ENCODE results near the gene BRD3.
A peak's percentile ranks its signal among the peaks of the same experiment; 100 is the strongest.

The BRD3 gene

DNA sequence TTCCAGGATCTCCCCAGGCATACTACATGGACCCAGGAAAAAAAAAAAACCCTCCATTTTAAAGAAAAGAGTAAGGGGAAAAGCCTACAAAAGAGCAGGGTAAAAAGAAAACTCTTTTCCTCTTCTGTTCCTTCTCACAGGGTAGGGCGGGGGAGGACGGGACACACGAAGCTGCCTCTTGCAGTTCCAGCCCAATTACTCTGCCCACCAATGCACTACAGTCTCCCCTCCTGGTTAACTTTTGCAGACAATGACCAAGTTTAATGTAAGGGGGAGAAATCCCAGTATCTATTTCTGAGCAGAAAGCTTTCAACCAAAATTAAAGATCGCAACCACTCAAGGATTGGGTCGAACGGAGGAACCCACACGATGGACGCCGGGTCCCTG, 1.3 kb downstream of the BRD3 start:
- DNase-seq = peak; percentile 26

DNA sequence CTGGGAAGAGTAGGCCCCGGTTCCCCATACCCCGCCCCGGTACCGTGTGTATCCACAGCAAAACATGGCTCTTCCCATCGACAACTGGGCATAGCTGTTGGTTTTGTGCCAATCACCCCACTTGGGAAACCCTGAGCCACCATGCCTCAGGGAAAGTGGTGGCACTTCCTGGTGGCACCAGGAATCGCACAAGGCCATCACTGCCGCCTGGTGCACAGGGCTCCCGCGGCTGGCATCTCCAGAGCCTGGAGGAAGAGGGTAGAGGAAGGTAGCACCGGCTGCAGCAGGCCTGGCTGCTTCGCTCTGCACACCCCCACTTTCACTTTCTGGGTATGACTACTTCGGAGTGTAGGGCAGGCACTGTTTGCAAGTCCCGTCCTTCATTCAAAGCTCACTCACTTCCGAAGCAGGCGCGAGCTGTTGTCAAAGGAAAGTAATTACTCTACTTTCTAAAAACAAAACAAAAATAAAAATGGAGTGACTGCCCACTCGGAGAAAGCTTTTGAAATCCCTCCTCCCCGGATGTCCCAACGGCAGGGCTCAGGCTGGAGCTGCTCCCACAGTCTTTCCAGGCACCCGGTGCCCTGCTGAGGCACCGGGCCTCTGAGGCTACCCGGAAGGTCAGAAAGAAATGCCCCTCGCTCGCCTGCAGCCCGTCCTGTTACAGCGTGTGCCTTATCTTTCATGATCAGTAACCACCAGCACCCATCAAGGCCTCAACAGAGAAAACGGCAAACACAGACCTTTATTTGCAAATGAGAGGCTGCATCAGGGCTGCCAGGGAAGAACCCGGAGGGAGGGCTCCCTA, 2.0 kb downstream of the BRD3 start:
- peak; percentile 71 for DNase-seq

DNA sequence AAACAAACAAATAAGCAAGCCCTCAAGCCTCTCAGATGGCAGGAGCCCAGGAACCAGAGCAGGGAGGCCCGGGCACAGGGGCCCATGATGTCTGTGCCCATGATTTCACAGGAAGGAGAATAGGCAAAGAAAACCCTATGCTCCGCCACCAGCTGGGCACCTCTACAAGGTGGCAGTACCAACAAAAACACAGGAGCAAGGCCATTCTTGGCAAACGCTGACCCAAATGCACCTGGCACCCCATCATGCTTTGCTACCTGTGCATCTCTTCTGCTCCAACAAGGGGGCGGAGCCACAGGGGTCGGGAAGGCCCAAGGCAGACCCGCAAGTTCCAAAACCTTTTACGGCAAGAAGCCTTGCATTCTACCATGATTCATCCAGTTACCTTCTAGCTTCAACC, 3.1 kb downstream of the BRD3 start:
- no peak for DNase-seq

DNA sequence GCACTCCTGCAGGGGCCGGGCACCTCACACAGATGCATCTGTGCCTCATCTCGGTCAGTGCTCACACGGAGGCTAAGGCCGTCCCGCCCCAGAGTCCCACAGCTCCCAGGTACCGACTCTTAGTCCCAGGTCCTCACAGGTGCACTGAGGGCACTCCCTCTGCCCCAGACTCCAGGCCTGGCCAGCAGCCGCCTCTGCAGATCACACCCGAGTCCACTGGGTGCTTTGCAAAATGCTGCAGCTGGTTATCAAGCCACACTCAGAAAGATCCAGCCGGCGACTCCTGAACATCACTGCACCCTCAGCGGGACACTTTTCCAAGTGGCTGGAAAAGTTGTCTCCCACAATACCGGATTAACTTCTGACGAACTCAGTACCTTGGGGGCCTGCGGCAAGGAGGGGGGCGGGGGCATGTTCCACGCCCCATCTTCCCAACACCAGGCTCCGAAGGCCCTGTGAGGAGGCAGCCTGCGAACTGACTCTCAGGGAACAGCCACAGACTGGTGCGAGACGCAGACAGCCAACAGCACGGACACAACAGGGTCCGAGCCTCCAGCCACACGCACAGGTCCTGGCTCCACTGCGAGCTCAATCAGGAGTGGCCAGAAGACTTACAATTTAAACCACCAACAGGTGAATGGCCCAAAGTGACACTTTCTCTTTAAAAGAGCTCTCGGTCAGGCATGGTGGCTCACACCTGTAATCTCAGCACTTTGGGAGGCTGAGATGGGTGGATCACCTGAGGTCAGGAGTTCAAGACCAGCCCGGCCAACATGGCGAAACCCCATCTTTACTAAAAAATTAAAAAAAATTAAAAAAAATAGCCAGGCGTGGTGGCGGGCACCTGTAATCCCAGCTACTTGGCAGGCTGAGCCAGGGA, 4.0 kb downstream of the BRD3 start:
- DNase-seq = no peak

DNA sequence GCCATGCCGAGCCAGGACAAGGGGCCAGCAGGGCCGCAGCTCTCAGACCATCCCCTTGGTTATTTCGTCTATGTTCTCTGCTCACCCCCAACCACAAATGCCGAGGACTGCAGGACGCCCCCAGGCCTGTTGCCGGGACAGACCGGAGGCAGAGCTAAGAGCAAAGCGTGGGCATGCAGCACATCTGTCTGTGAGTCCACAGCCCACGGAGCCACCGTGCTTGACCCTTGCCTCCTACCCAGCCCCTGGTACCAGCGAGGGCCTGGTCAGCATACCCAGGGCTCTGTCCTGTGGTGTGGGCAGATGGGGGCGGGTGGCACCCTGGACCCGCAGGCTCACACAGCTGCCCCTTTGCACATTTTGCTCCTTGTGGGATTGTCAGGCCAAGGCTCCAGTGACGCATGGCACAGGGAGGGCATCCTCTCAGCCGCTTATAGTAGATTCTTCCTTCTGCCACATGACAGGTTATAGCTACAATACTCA, 4.7 kb downstream of the BRD3 start:
- no peak for DNase-seq

DNA sequence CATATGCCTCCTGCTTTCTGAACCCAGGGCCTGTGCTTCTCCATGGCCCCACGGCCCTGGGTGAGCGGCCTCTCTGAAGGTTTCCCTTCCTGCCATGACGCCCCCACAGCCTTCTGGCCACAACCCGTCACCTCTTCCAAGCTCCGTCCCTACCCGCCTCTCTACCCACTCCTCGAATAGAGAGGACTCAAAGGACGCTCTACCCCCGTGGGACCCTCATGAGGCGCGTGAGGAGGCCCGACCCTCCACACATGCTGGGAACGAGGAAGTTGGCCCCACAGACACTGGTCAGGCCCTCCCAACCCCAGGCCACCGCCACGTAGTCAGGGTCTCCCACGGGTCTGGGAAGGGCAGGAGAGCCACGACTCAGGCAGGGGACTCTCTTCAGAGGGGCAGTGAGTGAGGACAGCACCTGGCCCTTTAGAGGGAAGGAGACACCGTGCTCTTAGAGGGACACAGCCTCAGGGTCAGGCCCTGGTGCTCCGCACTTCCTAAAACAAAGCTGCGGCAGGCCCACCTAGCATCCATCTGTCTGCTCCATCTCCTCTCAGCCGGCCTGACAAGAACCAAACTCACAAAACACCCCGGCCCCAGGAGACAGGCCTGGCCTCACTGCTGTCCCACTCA, 5.3 kb downstream of the BRD3 start:
- DNase-seq = no peak

DNA sequence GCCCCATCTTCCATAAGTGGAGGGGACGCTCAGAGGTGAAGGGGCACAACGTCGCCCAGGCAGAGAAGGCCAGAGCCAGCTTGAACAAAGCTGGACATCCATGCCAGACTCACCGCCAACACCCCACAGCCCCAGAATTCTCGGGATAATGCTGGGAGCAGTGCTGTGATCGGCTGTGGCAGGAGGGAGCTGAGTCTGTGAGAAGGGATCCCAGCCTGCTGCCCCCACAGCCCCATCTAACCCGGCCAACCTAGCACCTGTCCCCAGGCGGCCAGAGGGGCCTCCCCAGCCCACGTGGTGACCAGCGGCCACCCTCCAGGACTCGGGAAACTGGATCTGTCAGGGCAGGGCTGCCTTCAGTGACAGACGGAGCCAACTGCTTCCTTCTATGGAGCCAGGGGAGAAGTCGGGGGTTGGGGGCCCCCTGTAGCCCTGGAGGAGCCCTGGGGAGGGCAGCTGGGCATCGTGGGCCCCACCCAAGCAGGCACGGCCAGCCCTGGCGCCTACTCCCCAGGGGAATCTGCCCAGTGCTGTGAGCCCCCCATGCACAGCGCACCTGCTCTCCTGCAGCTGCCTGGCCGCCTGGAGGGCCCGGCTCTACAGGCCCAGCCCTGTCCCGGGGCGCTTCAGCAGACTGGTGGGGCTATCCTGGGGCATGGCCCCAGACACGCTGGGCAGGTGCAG, 6.0 kb downstream of the BRD3 start:
- no peak for DNase-seq

DNA sequence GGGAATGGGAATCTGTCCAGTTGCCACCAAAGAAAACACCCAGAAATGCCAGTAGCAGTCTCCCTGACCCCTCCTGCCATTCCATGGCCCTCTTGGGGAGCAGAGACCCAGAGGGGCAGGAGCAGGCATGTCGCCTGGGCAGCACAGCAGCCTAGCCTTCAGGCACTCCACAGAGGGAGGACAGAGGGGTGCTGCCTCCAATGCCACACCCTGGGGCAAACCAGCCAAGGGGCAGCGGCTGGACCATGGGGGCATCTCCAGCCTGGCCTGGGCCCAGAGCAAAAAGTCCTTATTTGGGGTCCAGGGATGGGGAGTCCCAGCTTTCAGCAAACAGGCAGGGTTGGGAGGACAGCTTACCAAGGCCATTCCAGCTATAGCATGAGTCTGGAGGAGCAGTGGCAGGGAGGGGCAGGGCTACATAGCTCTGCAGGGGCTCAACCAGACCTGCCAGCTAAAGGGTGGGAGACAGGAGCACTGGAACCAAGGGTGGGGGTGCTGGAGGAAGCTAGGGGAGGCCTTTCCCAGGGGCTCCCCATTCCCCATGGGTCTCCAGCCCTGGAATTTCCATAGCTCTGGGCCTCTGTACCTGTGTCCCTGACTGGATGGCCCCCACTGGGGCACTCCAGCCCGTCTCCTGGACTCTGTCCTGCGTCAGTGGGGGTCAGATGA, 6.7 kb downstream of the BRD3 start:
- no peak for DNase-seq

DNA sequence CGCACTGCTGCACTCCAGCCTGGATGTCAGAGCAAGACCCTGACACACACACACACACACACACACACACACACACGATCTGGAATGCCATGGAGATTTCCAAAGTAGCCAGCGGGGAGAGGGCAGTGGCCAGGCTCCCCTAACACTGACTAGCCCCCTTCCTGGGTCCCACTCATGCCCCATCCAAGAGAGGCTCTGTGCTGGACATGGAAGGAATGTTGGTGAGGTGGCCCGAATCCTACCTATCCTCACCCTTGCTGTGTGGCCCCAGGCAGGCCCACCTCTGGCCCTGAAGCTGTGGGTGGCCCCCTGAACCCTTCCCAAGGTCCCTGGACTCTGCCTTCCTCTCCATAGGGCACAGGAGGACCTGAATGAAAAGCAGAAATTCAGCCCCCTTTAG, 7.3 kb downstream of the BRD3 start:
- DNase-seq = no peak

DNA sequence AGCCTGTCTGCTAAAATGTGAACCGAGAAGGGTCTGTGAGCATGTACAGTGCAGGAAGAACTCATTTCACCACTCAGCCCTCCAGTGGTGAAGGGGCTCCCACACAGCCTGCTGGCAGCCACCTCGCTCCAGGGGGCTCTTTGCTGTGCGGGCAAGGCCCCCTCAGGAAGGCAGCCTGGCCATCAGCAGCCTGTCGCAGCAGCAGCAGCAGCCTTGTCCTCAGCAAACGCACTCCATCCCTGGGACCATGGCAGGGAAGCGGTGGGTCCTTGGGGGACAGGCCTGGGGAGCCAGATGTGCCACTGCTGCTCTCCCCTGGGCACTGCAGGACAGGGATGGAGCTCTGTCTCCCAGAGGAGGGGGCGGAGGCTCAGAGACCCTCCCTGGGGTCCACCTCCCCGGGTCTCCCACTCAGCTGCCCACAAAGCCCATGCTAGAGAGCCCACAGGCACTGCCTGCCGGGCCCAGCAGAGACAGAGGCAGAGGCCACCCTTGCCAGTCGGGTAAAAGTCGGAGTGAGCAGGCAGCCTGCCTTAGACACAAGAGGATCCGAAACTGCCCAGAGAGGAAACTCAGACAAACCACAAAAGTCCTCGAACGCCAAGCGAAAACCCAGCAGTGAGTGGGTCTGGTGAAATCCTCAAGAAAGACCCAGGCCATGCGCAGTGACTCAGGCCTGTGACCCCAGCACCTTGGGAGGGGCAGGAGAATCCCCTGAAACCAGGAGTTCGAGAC, 8.0 kb downstream of the BRD3 start:
- no peak for DNase-seq

DNA sequence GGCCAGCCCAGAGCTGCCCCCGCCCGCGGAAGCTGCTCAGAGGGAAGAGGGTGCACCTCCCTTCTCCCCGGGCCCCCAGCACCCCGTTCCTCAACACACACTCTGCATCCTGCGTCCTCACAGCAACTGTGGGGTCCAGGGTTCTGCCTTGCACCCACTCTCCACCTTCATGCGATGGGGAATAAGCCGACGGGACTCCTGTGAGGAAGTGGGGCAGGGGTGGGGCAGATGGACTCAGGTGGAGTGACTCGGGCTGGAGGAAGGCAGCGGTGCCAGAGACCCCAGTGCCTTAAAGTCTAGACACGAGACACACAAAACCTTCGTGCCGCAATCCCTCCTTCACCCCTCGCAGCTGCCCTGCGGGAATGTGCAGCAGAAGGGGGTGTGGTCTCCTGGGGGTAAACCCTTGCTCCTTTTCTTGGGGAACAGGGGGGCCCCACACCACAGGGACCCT, 8.6 kb downstream of the BRD3 start:
- DNase-seq = no peak

DNA sequence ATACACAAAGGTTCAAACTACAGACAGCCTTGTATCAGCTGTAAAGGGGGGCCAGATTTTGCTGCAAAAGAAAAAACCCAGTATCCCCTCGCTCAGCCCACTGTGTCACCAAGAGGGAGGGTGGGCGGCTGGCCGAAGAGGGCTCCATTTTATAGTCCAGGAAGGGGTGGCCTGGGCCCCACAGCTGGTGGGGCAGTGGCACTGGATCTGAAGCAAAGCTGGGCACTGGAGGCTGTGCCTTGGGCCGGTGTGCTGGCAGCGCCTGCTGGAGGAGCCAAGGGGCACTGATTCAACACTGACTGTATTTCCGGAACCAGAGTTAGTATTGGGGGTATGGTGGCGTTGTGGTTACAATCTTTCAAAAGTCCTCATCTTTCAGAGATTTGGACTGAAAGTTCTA, 9.1 kb downstream of the BRD3 start:
- DNase-seq = peak; percentile 62

DNA sequence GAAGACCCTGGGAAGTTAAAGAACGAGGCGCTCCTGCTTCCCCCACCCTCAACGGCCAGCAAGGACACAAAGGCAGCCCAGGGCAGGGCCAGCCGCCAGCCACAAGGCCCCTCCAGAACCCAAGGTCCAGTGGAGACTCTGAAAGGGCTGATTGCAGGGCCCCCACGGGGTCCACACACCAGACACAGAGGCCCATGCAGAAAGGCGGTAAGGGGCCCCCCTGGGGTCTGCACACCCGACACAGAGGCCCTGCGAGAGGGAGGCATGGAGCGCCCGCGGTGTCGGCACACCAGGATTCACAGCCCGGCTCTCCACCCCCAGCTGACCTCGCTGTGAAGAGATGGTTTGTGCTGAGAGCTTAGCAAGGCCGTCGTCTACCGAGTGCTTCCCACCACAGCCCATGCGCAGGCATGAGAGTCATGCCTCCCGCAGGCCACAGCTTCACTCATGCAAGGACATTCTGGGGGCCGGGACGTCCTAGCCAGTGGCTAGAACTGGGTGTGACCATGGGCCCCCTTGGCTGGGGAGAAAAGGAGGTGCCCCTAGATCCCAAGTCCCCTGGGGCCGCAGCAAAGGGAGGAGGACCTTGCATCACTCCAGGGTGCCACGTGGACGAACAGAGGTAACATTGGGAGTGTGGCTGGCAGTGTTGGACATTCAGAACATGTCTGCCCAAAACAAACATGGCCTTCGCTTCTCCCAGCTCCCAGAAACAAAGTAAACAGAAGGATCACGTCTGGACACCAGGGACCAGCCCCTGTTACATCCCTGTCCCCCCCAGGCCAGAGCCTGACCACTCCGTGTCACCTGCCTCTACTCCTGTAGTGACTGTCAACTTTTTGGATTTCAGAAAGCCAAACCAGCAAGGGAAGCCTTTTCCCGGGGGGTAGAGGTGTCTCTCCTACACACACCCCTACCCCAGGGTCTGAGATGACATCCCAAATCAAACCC, 9.8 kb downstream of the BRD3 start:
- no peak for DNase-seq

DNA sequence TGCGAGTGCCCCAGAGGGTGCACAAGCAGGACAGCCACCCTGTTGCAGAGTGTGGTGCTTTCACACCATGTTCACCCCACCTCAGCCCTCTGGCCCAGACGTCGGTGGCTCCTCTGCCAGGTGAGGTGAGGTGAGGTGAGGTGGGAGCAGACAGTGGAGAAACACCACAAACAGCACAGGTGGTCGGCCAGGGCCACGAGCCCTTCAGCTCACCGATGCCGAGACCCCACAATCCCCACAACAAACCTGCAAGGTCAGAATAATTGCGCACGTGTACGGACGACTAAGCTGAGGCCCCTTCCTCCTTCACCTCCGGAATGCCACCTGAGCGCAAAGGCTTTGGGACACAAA, 10.5 kb downstream of the BRD3 start:
- DNase-seq = no peak

DNA sequence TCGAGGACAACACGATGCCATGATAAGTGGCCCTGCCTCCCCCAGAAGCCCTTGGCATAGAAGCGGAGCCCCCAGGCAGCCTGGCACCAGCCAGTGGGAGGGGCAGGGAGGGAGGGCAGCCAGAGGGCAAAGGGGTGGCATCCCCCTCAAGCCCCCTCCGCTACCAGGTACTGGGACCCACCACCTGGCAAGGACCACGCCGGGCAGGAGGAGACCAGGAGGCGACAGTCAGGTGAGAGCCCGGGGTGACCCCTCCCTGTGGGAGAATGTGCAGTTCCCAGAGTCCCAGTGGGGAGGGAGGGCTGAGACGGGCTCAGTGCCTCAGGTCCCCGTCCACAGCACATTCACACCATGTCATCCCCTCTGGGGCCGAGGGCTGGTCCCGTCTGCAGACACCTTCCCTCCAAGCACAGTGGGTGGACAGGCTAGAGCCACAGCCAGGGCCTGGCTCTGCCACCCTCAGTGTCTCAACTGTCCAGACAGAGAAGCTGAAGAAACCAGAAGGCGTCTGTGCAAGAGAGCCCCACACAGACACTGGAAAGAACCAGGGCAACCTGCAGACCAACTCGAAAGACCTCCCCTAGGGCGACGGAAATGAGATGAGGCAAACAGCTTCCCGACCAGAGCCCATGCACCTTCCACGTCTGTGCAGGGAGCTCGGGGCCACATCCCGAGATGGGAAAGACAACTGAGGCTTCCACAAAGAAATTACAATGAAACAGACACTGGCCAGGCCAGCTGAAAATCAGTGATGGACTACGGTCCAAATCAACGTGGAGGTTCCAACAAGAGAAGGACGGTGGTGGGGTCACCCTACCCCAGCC, 11.1 kb downstream of the BRD3 start:
- DNase-seq = no peak

DNA sequence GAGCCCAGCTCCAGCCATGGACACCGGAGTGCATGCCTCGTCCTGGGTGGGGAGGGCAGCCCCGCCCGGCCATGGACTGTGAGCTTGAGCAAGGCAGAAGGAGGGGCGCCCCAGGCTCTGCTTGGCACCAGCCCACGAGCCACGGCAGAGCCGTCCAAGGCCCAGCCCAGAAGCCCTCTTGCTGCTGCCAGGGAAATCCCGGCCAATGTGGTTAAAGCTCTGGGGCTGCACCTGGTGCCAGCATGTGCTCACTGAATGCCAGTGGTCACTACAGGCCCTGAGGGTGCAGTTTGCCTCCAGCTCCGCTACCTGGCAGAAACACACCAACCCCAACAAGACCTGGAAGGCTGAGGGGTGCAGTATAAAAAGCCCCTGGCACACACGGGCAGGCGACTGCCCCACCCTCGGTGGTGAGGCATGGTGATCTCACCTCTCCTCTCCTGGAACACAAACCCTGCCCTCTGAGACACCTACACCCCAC, 11.8 kb downstream of the BRD3 start:
- DNase-seq = peak; percentile 65

DNA sequence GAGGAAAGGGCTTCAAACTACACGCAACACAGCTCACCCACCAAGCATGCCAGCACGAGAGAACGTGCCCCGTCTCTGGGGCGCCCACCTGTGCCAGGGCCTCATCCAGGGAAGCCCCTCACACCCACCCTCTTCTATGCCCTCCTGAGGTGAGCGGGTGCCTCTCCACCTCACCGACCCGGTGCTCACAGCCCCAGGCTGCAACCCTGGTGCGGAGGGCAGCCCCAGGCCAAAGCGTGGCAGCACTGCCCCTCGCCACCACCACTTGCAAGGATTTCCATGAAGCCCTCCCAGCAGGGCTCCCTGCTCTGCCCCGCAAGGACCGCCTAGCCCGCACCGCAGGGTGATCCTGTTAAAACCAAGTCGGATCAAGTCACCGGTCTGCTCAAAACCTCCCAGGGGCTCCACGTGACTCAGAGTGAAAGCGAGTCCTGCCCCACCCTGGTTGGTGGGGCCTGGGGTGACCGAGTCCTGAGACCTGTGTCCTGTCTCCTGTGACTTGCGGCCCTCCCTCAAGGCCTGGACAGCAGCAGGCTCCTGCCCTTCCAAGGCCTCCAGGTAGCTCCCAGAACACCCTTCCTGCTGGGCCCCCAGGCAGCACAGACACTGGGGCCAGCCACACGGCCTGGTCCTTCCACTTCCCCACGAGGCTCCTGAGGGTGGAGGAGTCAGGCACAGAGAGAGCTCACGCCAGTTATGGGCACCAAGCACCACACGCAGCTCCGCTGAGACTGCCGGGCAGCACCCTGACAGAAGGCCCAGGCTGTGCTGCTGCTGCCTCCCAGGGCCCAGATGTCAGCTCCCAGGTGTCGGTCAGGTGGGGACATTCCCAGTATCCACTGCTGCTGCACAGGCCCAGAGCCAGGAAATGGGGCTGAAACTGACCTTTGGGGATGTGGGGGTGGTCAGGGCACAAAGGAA, 12.7 kb downstream of the BRD3 start:
- DNase-seq = no peak
